Measurements from ENCODE around the gene SHC1. TPM values are rescaled to one million over a fixed set of nuclear protein-coding genes. Genes with fewer than 3 reads are reported as not detected.

Gene SHC1
- total RNA-seq, 2 experiments from 2014 or later, result 59.9 to 60.0 TPM

GRCh38 chr1:155010211-155010918 is 39.8 kb upstream of the SHC1 start:
- no peaks in the 10 kb centered on the region for H3K27me3 ChIP-seq (ENCODE audit: control insufficient read depth in 1 of 2, insufficient read depth in 2 of 2, low read length in 2 of 2)
- intact Hi-C loops (cut with DNase I, micrococcal nuclease), result no loop called here
- ChIA-PET CTCF (interaction anchor here (0.6 to 0.7 kb wide), 2 partner anchors 12 to 22 kb away, joined by 3 read pairs; no protein-coding TSS in a partner anchor), POLR2A (interaction anchor here (0.7 to 10.7 kb wide), 8 partner anchors 10 to 163 kb away, joined by 3 to 189 read pairs (median 4); partner anchors contain the start of genes FLAD1, KRTCAP2, PBXIP1 and PYGO2)
- peak overlapping the region; percentile 89 for H3K4me3 ChIP-seq (ENCODE audit: low read length)
- peak overlapping the region; percentile 87 to 88 for H3K27ac ChIP-seq (ENCODE audit: low read depth in 1 of 2, low read length in 2 of 2)
- peaks cover 99% of the 10 kb centered on the region for H3K4me1 ChIP-seq (ENCODE audit: insufficient read depth, low read length)
- DNase-seq (peak in 5 of 14 experiments; percentile 45 to 67 (median 59)), ATAC-seq (ENCODE audit: poor library complexity) (no peak)
- Mint-ChIP-seq H3K36me3 (ENCODE audit: low read depth) (peaks cover 36% of the 10 kb centered on the region), H3K27ac (peak overlapping the region; percentile 92), H3K9me3 (no peaks in the 10 kb centered on the region), H3K4me3 (peak overlapping the region; percentile 91), H3K4me1 (ENCODE audit: low read depth) (peaks cover 81% of the 10 kb centered on the region), H3K27me3 (no peaks in the 10 kb centered on the region)
- TF ChIP-seq CTCF (IDR thresholded peaks at IDR 0.05), result no peak
- peaks cover 31% of the 10 kb centered on the region for H3K36me3 ChIP-seq (ENCODE audit: insufficient read depth, low read length)
- H3K9me3 ChIP-seq (ENCODE audit: control insufficient read depth in 1 of 2, insufficient read depth in 1 of 2, low read length in 2 of 2), result no peaks in the 10 kb centered on the region

- Histone ChIP-seq H3K9me3 (ENCODE audit: control insufficient read depth in 1 of 2, insufficient read depth in 1 of 2, low read length in 2 of 2) (no peaks in the 10 kb centered on the region), H3K27ac (ENCODE audit: low read depth in 1 of 2, low read length in 2 of 2) (peak overlapping the region; percentile 87 to 88), H3K36me3 (ENCODE audit: insufficient read depth, low read length) (peaks cover 28% of the 10 kb centered on the region), H3K4me1 (ENCODE audit: insufficient read depth, low read length) (peaks cover 99% of the 10 kb centered on the region), H3K4me3 (ENCODE audit: low read length) (peak overlapping the region; percentile 89), H3K27me3 (ENCODE audit: control insufficient read depth in 1 of 2, insufficient read depth in 2 of 2, low read length in 2 of 2) (no peaks in the 10 kb centered on the region)
- no peaks in the 10 kb centered on the region for H3K27me3 Mint-ChIP-seq
- no peak for DNase-seq
- H3K4me1 Mint-ChIP-seq (ENCODE audit: low read depth), result peaks cover 86% of the 10 kb centered on the region
- peak overlapping the region; percentile 91 for H3K4me3 Mint-ChIP-seq
- no peak for TF ChIP-seq CTCF (IDR thresholded peaks at IDR 0.05)
- peaks cover 35% of the 10 kb centered on the region for H3K36me3 Mint-ChIP-seq (ENCODE audit: low read depth)
- no peaks in the 10 kb centered on the region for H3K9me3 Mint-ChIP-seq
- peak overlapping the region; percentile 92 for H3K27ac Mint-ChIP-seq
- POLR2A ChIA-PET, result interaction anchor here (1.3 to 10.7 kb wide), 4 partner anchors 10 to 48 kb away, joined by 3 to 189 read pairs (median 9); partner anchors contain the start of genes FLAD1, PYGO2 and ZBTB7B
- intact Hi-C loops (cut with DNase I, micrococcal nuclease), result no loop called here
- ATAC-seq (ENCODE audit: poor library complexity), result no peak
- CTCF ChIA-PET, result interaction anchor here (1.3 to 2.5 kb wide), 2 partner anchors 11 to 73 kb away, joined by 4 to 12 read pairs; partner anchors contain the start of gene PMVK
Measured at GRCh38 chr1:155009742-155010141, 39.2 kb upstream of the SHC1 start.

GRCh38 chr1:155009221-155009711 is 38.7 kb upstream of the SHC1 start:
- TF ChIP-seq CTCF (IDR thresholded peaks at IDR 0.05), result no peak
- H3K36me3 ChIP-seq (ENCODE audit: insufficient read depth, low read length), result peaks cover 23% of the 10 kb centered on the region
- ATAC-seq (ENCODE audit: poor library complexity) (no peak), DNase-seq (peak in 3 of 14 experiments; percentile 41 to 52 (median 47))
- Mint-ChIP-seq H3K9me3 (no peaks in the 10 kb centered on the region), H3K27ac (peak overlapping the region; percentile 92), H3K4me3 (peak overlapping the region; percentile 91), H3K4me1 (ENCODE audit: low read depth) (peaks cover 87% of the 10 kb centered on the region), H3K36me3 (ENCODE audit: low read depth) (peaks cover 37% of the 10 kb centered on the region), H3K27me3 (no peaks in the 10 kb centered on the region)
- H3K27me3 ChIP-seq (ENCODE audit: control insufficient read depth in 1 of 2, insufficient read depth in 2 of 2, low read length in 2 of 2), result no peaks in the 10 kb centered on the region
- peaks cover 99% of the 10 kb centered on the region for H3K4me1 ChIP-seq (ENCODE audit: insufficient read depth, low read length)
- intact Hi-C loops (cut with DNase I, micrococcal nuclease), result no loop called here
- ChIA-PET POLR2A (interaction anchor here (1.0 to 10.7 kb wide), 5 partner anchors 9 to 54 kb away, joined by 4 to 189 read pairs (median 14); partner anchors contain the start of genes FLAD1, PBXIP1, PYGO2 and ZBTB7B), CTCF (interaction anchor here (1.3 to 4.0 kb wide), 3 partner anchors 8 to 73 kb away, joined by 4 to 31 read pairs (median 12); partner anchors contain the start of gene PMVK)
- peak overlapping the region; percentile 89 for H3K4me3 ChIP-seq (ENCODE audit: low read length)
- no peaks in the 10 kb centered on the region for H3K9me3 ChIP-seq (ENCODE audit: control insufficient read depth in 1 of 2, insufficient read depth in 1 of 2, low read length in 2 of 2)
- peak overlapping the region; percentile 87 to 88 for H3K27ac ChIP-seq (ENCODE audit: low read depth in 1 of 2, low read length in 2 of 2)

Measured in CD4-positive, alpha-beta T cell (primary cell).